Body of pancreas (tissue), 4 donors: ENCODE measurements around the gene RNGTT.
"Not testable (repeated sequence)": the region's sequence is repeated elsewhere in the genome, so short reads cannot be mapped to it uniquely, and the experiment has no call there.

Source experiments
- CTCF ChIP-seq, 7 experiments: fragments of 450-650 bp in 4 of 7; fragments of 200-600 bp in 3 of 7; sonication (generic) in 3 of 7; IDR thresholded peaks; one replicate each; pipeline ENCODE4 v1.5.1; 2016 to 2019; ENCODE audit warnings: antibody characterized with exemption in 7 of 7
- POLR2A ChIP-seq, 3 donors: fragments of 450-650 bp; IDR thresholded peaks; one replicate each; pipeline ENCODE4 v1.6.1; 2016; ENCODE audit warnings: antibody characterized with exemption in 3 of 3, mild to moderate bottlenecking in 2 of 3

- not testable (repeated sequence) for TF ChIP-seq CTCF, POLR2A (IDR thresholded peaks at IDR 0.05)
Observed at GRCh38 chr6:88726409-88726808, 237.0 kb downstream of the RNGTT start.
